IPS DF 4.7 (cell line): ENCODE measurements around the gene DCAF7.

Experiments
- DNase-seq: peaks from one replicate; pipeline ENCODE4 v3.0.0-alpha.2; 2013; ENCODE audit warnings: low spot score; ENCODE audit errors: extremely low read depth

The DCAF7 gene

DNA sequence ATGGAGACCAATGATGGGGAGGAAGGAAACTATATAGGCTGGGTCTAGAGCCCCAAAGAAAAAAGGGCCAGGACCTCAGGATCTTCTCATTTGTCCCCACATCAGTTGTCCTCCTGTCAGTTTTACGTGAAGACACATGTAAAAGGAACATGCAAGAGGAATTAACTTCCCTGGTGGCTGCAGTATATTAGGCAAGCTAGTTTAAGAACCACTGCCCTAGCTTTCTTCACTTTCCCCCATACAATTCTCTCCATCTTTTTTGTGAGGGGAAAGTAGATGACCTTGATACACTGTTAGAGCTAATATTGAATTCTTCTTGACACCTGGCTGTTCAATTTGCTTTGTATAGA is 74.2 kb downstream of the DCAF7 start:
- no peak for DNase-seq

- no peak for DNase-seq
These were observed 76.4 kb downstream of the DCAF7 start for GRCh38 chr17:63626551-63627180.

DNA sequence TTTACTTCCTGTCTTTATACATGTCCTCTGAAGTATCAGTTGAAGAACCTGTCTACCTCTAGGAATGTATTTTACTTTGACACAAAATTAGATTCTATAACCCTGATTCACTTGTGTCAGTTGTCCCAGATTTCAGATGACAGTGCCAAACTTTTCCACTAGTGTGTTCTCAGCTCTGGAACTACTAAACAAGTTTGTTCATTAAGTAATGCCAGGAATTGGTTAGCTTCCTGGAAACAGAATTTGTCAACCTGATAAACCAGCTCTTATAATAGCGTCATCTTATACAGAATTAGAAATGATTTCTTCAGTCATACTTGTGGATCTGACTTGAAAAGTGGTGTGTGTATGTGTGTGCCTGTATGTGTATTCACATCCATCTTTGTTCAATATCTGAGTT is 79.3 kb downstream of the DCAF7 start:
- DNase-seq, result no peak

- DNase-seq, result no peak
These were observed 80.8 kb downstream of the DCAF7 start for GRCh38 chr17:63631062-63631461.

DNA sequence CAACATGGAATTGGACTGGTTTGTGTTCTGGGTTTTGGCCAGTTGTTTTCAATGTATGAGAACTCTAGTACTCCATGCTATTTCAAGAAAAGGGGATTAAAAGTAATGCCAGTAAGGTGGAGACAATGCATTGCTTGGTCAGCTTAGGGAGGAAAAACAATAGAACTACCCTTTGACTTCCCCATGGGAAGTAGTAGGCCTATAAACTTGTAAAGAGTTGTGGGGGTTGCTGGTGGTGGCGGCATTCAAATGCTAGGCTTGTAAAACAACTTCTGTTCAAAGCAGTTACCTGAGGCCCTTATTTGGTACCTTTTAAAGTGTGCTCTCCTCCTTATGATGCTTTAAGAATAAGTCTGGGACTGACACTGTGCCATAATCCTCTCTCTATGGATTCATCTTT is 81.3 kb downstream of the DCAF7 start:
- DNase-seq, result no peak

DNA sequence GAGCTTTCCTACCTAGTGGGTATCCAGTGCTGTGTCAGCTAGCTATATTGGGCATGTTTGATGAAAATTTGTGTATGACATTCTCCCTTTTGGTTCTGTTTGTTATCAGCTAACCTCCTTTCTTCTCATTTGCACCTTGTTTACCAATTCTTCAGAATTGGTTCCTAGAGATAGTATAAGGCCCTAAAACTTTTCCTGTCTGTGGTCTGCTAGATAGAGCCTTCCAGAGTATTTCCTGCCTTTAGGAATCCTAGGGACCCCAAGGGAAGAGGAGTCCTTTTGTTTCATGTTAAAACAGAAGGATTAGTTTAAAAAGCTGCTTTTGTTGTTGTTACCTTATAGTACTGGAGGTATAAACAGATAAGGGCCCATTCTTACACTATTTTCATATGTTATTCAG is 83.5 kb downstream of the DCAF7 start:
- no peak for DNase-seq

DNA sequence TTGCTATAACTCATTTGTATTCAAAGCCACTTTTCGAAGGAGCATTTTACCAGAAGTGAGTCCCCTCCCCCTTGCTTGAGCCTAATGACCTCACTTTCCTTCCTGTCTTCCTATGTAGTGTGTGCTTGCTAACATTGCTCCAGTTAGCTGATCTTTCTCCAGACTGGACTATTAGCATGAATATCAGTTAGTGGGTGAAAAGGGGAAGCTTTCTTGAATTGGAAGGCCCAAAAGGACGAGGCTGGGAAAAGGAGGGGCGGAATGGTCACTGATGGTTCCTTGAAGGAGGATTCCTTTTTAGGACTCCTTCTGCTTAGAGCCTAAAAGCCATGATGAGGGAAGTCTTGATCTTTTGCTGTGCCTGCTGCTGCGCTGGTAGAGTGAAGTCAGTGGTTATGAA is 83.9 kb downstream of the DCAF7 start:
- DNase-seq, result no peak

DNA sequence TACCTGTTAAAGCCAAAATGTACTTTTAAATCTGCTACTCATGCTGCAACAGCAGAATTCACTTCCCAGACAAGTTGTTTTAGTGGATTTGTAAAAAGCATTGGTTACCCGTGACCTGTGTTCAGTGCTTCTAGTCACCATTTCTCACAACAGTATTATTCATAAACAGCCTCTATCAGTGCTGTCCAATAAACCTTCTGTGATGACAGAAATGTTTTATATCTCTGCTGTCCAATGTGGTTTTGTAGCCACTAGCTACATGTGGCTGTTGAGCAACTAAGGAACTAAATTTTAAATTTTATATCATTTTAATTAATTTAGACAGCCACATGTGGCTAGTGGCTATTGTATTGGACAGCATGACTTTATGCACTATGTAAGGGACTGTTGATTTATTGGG is 84.5 kb downstream of the DCAF7 start:
- no peak for DNase-seq

DNA sequence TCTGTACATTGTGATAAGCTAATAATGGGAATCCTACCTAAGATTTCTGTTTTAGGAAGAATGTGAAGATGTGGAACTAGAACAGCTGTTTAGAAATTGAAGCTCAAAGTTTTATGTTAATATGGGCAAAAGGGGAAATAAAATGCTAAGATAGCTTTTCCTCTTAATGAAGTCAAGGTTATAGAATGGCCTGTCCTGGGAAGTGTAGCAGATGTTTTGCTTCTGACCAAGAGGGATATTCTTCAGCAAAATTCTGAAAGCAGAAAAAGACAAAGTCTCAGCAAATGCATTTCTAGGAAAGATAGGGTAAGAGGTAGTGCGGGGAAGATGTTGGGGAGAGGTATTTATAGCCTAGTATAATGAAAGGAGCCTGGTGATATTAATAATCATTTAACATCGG is 85.0 kb downstream of the DCAF7 start:
- no peak for DNase-seq

DNA sequence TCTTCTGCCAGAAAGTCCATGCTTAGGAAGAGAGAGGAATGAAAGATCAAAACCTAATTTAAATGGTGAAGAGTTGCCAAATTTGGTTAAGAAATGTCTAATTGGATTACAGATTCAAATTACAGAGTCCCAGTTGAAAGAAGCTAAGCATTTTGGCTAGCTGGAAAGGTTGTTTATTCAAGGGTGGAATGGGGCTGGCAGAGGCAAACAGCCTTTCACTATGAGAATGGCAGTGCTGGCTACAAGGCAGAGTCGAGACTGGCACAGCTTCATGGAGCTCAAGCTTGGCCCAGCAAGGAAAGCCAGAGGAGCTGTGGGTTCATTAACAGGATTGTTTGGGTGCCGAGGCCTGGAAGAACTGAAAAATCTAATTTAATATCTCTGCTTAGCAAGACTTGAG is 85.5 kb downstream of the DCAF7 start:
- DNase-seq, result no peak

GRCh38 chr17:63639125-63639524 is 88.8 kb downstream of the DCAF7 start:
- DNase-seq, result no peak

- no peak for DNase-seq
These were observed 89.8 kb downstream of the DCAF7 start for GRCh38 chr17:63640038-63640437.

GRCh38 chr17:63641692-63642448 is 91.6 kb downstream of the DCAF7 start:
- DNase-seq, result no peak
